T-helper 2 cell treated with Interferon-gamma antibody and Interleukin-4, amounts not matched to agents 5 μg/mL and 100 μg/mL, for 36 hours (primary cell): Measurements from ENCODE around the gene RAD51B.
"Not testable (repeated sequence)": the region's sequence is repeated elsewhere in the genome, so short reads cannot be mapped to it uniquely, and the experiment has no call there.

ENCODE experiments used
- DNase-seq: peaks from one replicate; pipeline ENCODE4 v3.0.0; 2021; ENCODE audit warnings: low spot score
- H3K27ac Mint-ChIP-seq: one replicate; pipeline ENCODE4 v1.8.0; 2021; ENCODE audit warnings: mild to moderate bottlenecking, mixed read lengths
- H3K27me3 Mint-ChIP-seq: one replicate; pipeline ENCODE4 v1.8.0; 2021; ENCODE audit warnings: low read depth, mixed read lengths
- H3K36me3 Mint-ChIP-seq: one replicate; pipeline ENCODE4 v1.8.0; 2021; ENCODE audit warnings: low read depth, mixed read lengths
- H3K4me1 Mint-ChIP-seq: one replicate; pipeline ENCODE4 v1.8.0; 2021; ENCODE audit warnings: low read depth, mixed read lengths
- H3K4me3 Mint-ChIP-seq: one replicate; pipeline ENCODE4 v1.8.0; 2022; ENCODE audit warnings: mild to moderate bottlenecking, moderate library complexity, mixed read lengths
- H3K9me3 Mint-ChIP-seq: one replicate; pipeline ENCODE4 v1.8.0; 2021; ENCODE audit warnings: mixed read lengths

The RAD51B gene

GRCh38 chr14:68182492-68182891 is 362.9 kb downstream of the RAD51B start:
- H3K27ac Mint-ChIP-seq = peak overlapping the region; percentile 85
- H3K36me3 Mint-ChIP-seq = peaks cover 5% of the 10 kb centered on the region
- no peaks in the 10 kb centered on the region for H3K9me3 Mint-ChIP-seq
- no peaks in the 10 kb centered on the region for H3K27me3 Mint-ChIP-seq
- DNase-seq = peak; percentile 39
- peak overlapping the region; percentile 59 for H3K4me3 Mint-ChIP-seq
- peaks cover 40% of the 10 kb centered on the region for H3K4me1 Mint-ChIP-seq

DNA sequence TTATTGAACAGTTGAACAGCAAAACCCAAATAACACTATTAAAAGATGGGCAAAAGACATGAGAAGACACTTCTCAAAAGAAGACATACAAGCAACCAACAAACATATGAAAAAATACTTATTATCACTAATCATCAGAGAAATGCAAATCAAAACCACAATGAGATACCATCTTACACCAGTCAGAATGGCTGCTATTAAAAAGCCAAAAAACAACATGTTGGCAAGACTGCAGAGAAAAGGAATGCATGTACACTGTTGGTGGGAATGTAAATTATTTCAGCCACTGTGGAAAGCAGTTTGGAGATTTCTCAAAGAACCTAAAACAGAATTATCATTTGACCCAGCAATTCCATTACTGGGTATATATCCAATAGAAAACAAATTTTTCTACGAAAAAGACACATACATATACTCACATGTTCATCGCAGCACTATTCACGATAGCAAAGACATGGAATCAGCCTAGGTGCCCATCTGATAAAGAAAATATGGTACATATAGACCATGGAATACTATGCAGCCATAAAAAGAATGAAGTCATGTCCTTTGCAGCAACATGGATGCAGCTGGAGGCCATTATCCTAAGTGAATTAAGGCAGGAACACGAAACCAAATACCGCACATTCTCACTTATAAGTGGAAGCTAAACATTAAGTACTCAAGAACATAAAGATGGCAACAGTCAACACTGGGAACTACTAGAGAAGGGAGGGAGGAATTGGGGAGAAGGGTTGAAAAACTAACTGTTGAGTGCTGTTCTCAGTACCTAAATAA is 367.1 kb downstream of the RAD51B start:
- H3K36me3 Mint-ChIP-seq, H3K9me3 Mint-ChIP-seq, H3K27me3 Mint-ChIP-seq, H3K27ac Mint-ChIP-seq, H3K4me3 Mint-ChIP-seq, DNase-seq: not testable (repeated sequence)
- H3K4me1 Mint-ChIP-seq = peaks cover 29% of the 10 kb centered on the region

DNA sequence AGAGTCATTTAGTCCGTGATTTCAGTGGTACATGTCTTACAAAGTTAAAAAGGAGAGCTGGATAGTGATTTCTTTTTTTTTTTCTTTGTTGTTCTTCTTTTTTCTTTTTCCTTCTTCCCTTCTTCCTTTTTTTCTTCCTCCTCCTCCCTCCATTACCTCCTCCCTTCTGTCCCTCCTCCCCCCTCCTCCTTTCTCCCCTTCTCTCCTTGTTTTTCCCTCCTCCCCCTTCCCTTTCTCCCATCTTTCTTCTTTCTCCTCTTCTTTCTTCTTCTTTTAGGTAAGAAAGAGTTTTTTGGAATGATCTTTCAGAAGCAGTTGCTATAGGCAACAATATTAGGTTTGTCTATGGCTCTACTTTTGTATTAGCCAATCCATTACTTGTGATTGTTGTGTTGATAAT is 368.6 kb downstream of the RAD51B start:
- Mint-ChIP-seq H3K27ac (no peak overlapping the region), H3K4me3 (no peak overlapping the region), H3K4me1 (peaks cover 14% of the 10 kb centered on the region)

GRCh38 chr14:68190032-68190431 is 370.5 kb downstream of the RAD51B start:
- Mint-ChIP-seq H3K36me3 (no peaks in the 10 kb centered on the region), H3K4me3 (no peak overlapping the region), H3K27ac (no peak overlapping the region), H3K27me3 (peaks cover 3% of the 10 kb centered on the region), H3K9me3 (no peaks in the 10 kb centered on the region), H3K4me1 (peaks cover 11% of the 10 kb centered on the region)
- no peak for DNase-seq

More for the DNA sequence above, 368.6 kb downstream of the RAD51B start:
- Mint-ChIP-seq H3K27me3 (peaks cover 3% of the 10 kb centered on the region), H3K36me3 (peaks cover 3% of the 10 kb centered on the region), H3K9me3 (no peaks in the 10 kb centered on the region)
- DNase-seq = no peak

GRCh38 chr14:68191567-68192321 is 372.2 kb downstream of the RAD51B start:
- H3K4me1 Mint-ChIP-seq = peaks cover 6% of the 10 kb centered on the region
- no peak overlapping the region for H3K4me3 Mint-ChIP-seq
- H3K9me3 Mint-ChIP-seq = no peaks in the 10 kb centered on the region
- no peak for DNase-seq
- H3K27me3 Mint-ChIP-seq = peaks cover 3% of the 10 kb centered on the region
- H3K36me3 Mint-ChIP-seq = no peaks in the 10 kb centered on the region
- no peak overlapping the region for H3K27ac Mint-ChIP-seq

- DNase-seq = no peak
- H3K27ac Mint-ChIP-seq = no peak overlapping the region
- H3K4me3 Mint-ChIP-seq = no peak overlapping the region
- no peaks in the 10 kb centered on the region for H3K36me3 Mint-ChIP-seq
- no peaks in the 10 kb centered on the region for H3K9me3 Mint-ChIP-seq
- H3K4me1 Mint-ChIP-seq = peaks cover 6% of the 10 kb centered on the region
- peaks cover 3% of the 10 kb centered on the region for H3K27me3 Mint-ChIP-seq
Observed at GRCh38 chr14:68192935-68193334, 373.4 kb downstream of the RAD51B start.

GRCh38 chr14:68193970-68194681 is 374.5 kb downstream of the RAD51B start:
- Mint-ChIP-seq H3K36me3 (peaks cover 2% of the 10 kb centered on the region), H3K27ac (no peak overlapping the region), H3K4me3 (no peak overlapping the region), H3K9me3 (no peaks in the 10 kb centered on the region), H3K4me1 (peaks cover 8% of the 10 kb centered on the region), H3K27me3 (peaks cover 2% of the 10 kb centered on the region)
- DNase-seq = no peak

DNA sequence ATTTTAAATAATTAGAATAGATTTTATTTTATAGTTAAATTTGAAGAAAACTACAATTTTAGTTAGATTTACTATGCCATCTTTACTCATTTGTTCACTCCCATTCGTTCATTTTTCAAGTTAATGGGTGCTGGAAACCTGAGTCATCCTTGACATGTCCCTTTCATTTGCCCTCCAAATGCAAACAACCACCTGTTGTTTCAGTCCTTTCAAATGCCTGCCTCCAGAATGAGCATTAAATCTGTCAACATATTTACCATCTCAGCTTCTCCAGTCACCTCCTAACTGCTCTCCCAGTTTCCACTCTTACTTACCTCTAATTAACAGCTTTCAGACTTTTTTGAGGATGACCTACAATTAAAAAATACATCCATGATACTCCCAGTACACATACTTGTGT is 375.5 kb downstream of the RAD51B start:
- Mint-ChIP-seq H3K4me3 (no peak overlapping the region), H3K27ac (no peak overlapping the region), H3K36me3 (peaks cover 2% of the 10 kb centered on the region), H3K9me3 (no peaks in the 10 kb centered on the region), H3K4me1 (peaks cover 17% of the 10 kb centered on the region), H3K27me3 (peaks cover 3% of the 10 kb centered on the region)
- no peak for DNase-seq

DNA sequence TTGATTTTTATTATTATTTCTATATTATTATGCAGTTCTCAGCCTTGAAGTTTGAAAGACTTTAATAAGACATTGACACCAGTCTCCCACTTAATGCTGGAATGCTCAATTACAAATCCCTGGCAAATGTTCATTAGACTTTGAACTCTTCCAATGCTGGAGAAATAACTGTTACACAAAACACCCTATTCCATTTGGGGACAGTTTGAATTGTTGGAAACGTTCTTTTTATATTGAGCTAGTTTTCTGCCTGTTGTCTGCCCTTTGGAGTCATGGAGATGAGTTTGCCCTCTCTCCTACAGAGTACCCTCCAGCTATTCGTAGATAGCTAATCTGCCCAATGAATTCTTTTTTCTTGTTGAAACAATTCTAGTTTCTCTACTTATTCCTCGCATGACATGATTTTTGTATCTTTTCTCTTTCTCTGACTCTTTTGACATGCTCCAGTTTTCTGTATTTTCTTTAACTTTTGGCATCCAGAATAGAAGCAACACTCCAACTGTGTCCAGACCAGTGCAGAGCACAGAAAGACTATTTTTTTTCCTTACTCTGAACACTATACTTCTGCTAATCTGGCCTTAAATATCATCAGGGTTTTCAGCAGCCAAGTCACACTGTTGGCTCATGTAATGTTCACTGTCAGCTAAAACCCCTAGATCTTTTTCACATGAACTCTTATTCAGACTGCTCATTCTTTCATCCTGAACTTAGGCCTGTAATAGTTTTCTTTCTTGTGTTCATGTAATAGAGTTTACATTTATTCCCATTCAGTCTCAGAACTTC is 379.3 kb downstream of the RAD51B start:
- peaks cover 3% of the 10 kb centered on the region for H3K27me3 Mint-ChIP-seq

GRCh38 chr14:68199554-68200151 is 380.1 kb downstream of the RAD51B start:
- no peak overlapping the region for H3K27ac Mint-ChIP-seq
- H3K4me1 Mint-ChIP-seq = peaks cover 17% of the 10 kb centered on the region
- H3K27me3 Mint-ChIP-seq = peaks cover 3% of the 10 kb centered on the region
- peaks cover 2% of the 10 kb centered on the region for H3K36me3 Mint-ChIP-seq
- no peaks in the 10 kb centered on the region for H3K9me3 Mint-ChIP-seq
- no peak for DNase-seq
- peak overlapping the region; percentile 47 for H3K4me3 Mint-ChIP-seq

More for the DNA sequence above, 379.3 kb downstream of the RAD51B start:
- Mint-ChIP-seq H3K36me3 (peaks cover 2% of the 10 kb centered on the region), H3K27ac (no peak overlapping the region), H3K4me1 (peaks cover 17% of the 10 kb centered on the region), H3K9me3 (no peaks in the 10 kb centered on the region), H3K4me3 (no peak overlapping the region)
- DNase-seq = no peak

GRCh38 chr14:68203871-68204270 is 384.3 kb downstream of the RAD51B start:
- DNase-seq = no peak
- peaks cover 22% of the 10 kb centered on the region for H3K4me1 Mint-ChIP-seq
- peaks cover 3% of the 10 kb centered on the region for H3K27me3 Mint-ChIP-seq
- H3K4me3 Mint-ChIP-seq = no peak overlapping the region
- H3K36me3 Mint-ChIP-seq = peaks cover 2% of the 10 kb centered on the region
- no peaks in the 10 kb centered on the region for H3K9me3 Mint-ChIP-seq
- no peak overlapping the region for H3K27ac Mint-ChIP-seq

GRCh38 chr14:68208218-68208617 is 388.6 kb downstream of the RAD51B start:
- Mint-ChIP-seq H3K9me3 (no peaks in the 10 kb centered on the region), H3K27ac (no peak overlapping the region), H3K4me1 (peaks cover 32% of the 10 kb centered on the region), H3K4me3 (no peak overlapping the region), H3K27me3 (no peaks in the 10 kb centered on the region), H3K36me3 (no peaks in the 10 kb centered on the region)
- DNase-seq = no peak

DNA sequence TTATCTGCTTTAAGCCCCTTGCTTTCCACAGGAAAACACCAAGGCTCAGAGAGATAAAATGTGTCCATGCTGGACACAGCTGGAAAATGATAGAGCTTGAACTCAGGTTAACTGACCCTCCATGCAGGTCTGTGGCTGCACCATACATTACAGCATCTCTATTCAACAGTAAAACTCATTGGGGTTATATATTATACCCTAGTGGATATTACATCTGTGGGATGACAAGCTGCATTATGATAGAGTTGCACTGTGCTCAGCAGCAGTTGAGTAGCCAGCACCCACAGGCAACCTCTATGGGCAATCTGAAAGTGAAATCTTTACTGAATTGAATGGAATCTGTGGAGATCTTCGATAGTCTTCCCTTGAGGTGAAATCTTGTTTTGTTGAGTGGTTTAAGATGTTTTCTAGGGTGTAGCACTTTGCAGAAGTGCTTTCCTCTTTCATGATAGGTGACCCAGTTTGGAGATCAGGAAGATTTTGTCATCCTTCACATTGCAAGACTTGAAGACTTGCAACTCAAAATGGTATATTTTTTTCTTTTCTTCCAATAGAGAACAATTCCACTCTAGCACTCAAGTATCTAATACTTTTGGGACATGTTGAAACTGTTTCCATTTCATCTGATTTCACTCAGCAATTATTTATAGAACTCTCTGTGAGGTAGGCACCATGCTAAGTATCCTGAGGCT is 389.2 kb downstream of the RAD51B start:
- no peaks in the 10 kb centered on the region for H3K36me3 Mint-ChIP-seq
- peak overlapping the region; percentile 45 for H3K4me3 Mint-ChIP-seq
- no peak for DNase-seq
- H3K9me3 Mint-ChIP-seq = no peaks in the 10 kb centered on the region
- H3K27ac Mint-ChIP-seq = peak overlapping the region; percentile 74
- H3K27me3 Mint-ChIP-seq = no peaks in the 10 kb centered on the region
- H3K4me1 Mint-ChIP-seq = peaks cover 32% of the 10 kb centered on the region
